ENCODE results near the gene E2F3.

The E2F3 gene

GRCh38 chr6:20538131-20538662 is 136.5 kb downstream of the E2F3 start:
- DNase-seq = peak; percentile 38

- DNase-seq = peak; percentile 77
Observed at GRCh38 chr6:20538907-20539306, 137.2 kb downstream of the E2F3 start.

GRCh38 chr6:20539387-20539786 is 137.7 kb downstream of the E2F3 start:
- no peak for DNase-seq

GRCh38 chr6:20540683-20541082 is 139.0 kb downstream of the E2F3 start:
- no peak for DNase-seq

GRCh38 chr6:20541382-20541781 is 139.7 kb downstream of the E2F3 start:
- no peak for DNase-seq

- no peak for DNase-seq
Observed at GRCh38 chr6:20542927-20543602, 141.4 kb downstream of the E2F3 start.
